Measurements from ENCODE around the gene NBDY. TPM values are rescaled to one million over a fixed set of nuclear protein-coding genes. Genes with fewer than 3 reads are reported as not detected.
A peak's percentile ranks its signal among the peaks of the same experiment; 100 is the strongest.

NBDY gene
- total and polyA plus RNA-seq, 2 of the 13 experiments (the other 11 are each of a cell fraction or from before 2014, with no cell fraction given): 1.4 to 1.7 TPM

GRCh38 chrX:56800801-56801200 lies 71.8 kb downstream of the NBDY start:
- H4K20me1 ChIP-seq (ENCODE audit: insufficient read depth, low read length): no peaks in the 10 kb centered on the region
- H3K27me3 ChIP-seq (ENCODE audit: control insufficient read depth in 1 of 2, insufficient read depth in 2 of 2, low read length in 2 of 2): no peaks in the 10 kb centered on the region
- H3K79me2 ChIP-seq (ENCODE audit: insufficient read depth, low read length): no peaks in the 10 kb centered on the region
- intact Hi-C loops (cut with micrococcal nuclease; ENCODE audit: unreplicated experiment): loop anchor here (5.0 kb wide), 2 partner anchors 652 to 1226 kb away; no protein-coding TSS in a partner anchor
- ChIA-PET CTCF (ENCODE audit: low intra/inter-chr PET ratio, low total read pairs) (no interaction called here), POLR2A (no interaction called here)
- WGBS (ENCODE audit: low lambda C conversion rate): 58% methylated on average over 7 of the region's 7 CpGs
- H3K9me3 ChIP-seq (ENCODE audit: low read length): no peaks in the 10 kb centered on the region
- no TSS peak for BruUV-seq (replicated peaks)
- H3K4me1 ChIP-seq (ENCODE audit: insufficient read depth, low read length): no peaks in the 10 kb centered on the region
- DNase-seq (ENCODE audit: low spot score): no peak
- H3K4me3 ChIP-seq (replicated peaks in 1 of 3; ENCODE audit: insufficient read depth in 1 of 3, low read depth in 2 of 3, low read length in 3 of 3): no peak overlapping the region
- no peak overlapping the region for H3K27ac ChIP-seq (ENCODE audit: extremely low read length, insufficient read depth, low read length)
- no peak overlapping the region for H3K4me2 ChIP-seq (ENCODE audit: low read depth, low read length)
- H2AFZ ChIP-seq (ENCODE audit: low read length): no peak overlapping the region
- in situ Hi-C loops (cut with HindIII; ENCODE audit: extremely low pct_ligation_motif_present, low pct_unique_long_range_greater_than_20kb): loop anchor here (25.0 kb wide), 1 partner anchor 186 kb away; the partner anchor contains the start of gene SPIN3
- no peak for FAIRE-seq
- no peak for ATAC-seq
- H3K36me3 ChIP-seq (replicated peaks in 1 of 2; ENCODE audit: control insufficient read depth in 1 of 2, insufficient read depth in 2 of 2, low read length in 2 of 2): no peaks in the 10 kb centered on the region
- H3K9ac ChIP-seq (ENCODE audit: insufficient read depth, low read depth, low read length): no peak overlapping the region
- 0 out of 2 replicates have a peak, but pooled peaks have one; percentile 20 for TF ChIP-seq CTCF (CRISPR knock-in tag; IDR thresholded peaks at IDR 0.05)
- TF ChIP-seq ZNF253 (CRISPR knock-in tag; IDR thresholded peaks at IDR 0.05; ENCODE audit: borderline replicate concordance): no peak

- Histone ChIP-seq H3K4me3 (replicated peaks in 1 of 3; ENCODE audit: insufficient read depth in 1 of 3, low read depth in 2 of 3, low read length in 3 of 3) (no peak overlapping the region), H3K9me3 (ENCODE audit: low read length) (no peaks in the 10 kb centered on the region), H3K9ac (ENCODE audit: insufficient read depth, low read depth, low read length) (no peak overlapping the region), H2AFZ (ENCODE audit: low read length) (no peak overlapping the region), H3K79me2 (ENCODE audit: insufficient read depth, low read length) (no peaks in the 10 kb centered on the region), H3K4me2 (ENCODE audit: low read depth, low read length) (no peak overlapping the region), H3K36me3 (replicated peaks in 1 of 2; ENCODE audit: control insufficient read depth in 1 of 2, insufficient read depth in 2 of 2, low read length in 2 of 2) (no peaks in the 10 kb centered on the region), H3K4me1 (ENCODE audit: insufficient read depth, low read length) (no peaks in the 10 kb centered on the region), H3K27me3 (ENCODE audit: control insufficient read depth in 1 of 2, insufficient read depth in 2 of 2, low read length in 2 of 2) (no peaks in the 10 kb centered on the region), H3K27ac (ENCODE audit: extremely low read length, insufficient read depth, low read length) (no peak overlapping the region), H4K20me1 (ENCODE audit: insufficient read depth, low read length) (no peaks in the 10 kb centered on the region)
- intact Hi-C loops (cut with micrococcal nuclease; ENCODE audit: unreplicated experiment): loop anchor here (5.0 kb wide), 2 partner anchors 650 to 1225 kb away; no protein-coding TSS in a partner anchor
- no TSS peak for BruUV-seq (replicated peaks)
- in situ Hi-C loops (cut with HindIII; ENCODE audit: extremely low pct_ligation_motif_present, low pct_unique_long_range_greater_than_20kb): loop anchor here (25.0 kb wide), 1 partner anchor 185 kb away; the partner anchor contains the start of gene SPIN3
- ChIA-PET CTCF (ENCODE audit: low intra/inter-chr PET ratio, low total read pairs) (interaction anchor here (1.8 kb wide), 1 partner anchor 175 kb away, joined by 12 read pairs; no protein-coding TSS in a partner anchor), POLR2A (no interaction called here)
- DNase-seq (ENCODE audit: low spot score): no peak
- no CpG with 5 or more reads among the region's 4 CpGs for WGBS (ENCODE audit: low lambda C conversion rate)
- TF ChIP-seq ZFP41 (CRISPR knock-in tag; IDR thresholded peaks at IDR 0.05; ENCODE audit: borderline replicate concordance): no peak
- no peak for TF ChIP-seq ZNF709 (CRISPR knock-in tag; IDR thresholded peaks at IDR 0.05)
- TF ChIP-seq DR1 (CRISPR knock-in tag; IDR thresholded peaks at IDR 0.05): no peak
- TF ChIP-seq THRA (CRISPR knock-in tag; IDR thresholded peaks at IDR 0.05; ENCODE audit: borderline replicate concordance): no peak
- no peak for TF ChIP-seq ZNF577 (CRISPR knock-in tag; IDR thresholded peaks at IDR 0.05; ENCODE audit: borderline replicate concordance, low read depth)
- no peak for TF ChIP-seq ADNP (CRISPR knock-in tag; IDR thresholded peaks at IDR 0.05)
- no peak for TF ChIP-seq EP300 (IDR thresholded peaks at IDR 0.05; ENCODE audit: low read depth in 2 of 2, low read length in 2 of 2)
- TF ChIP-seq EP300 (CRISPR knock-in tag; IDR thresholded peaks at IDR 0.05; ENCODE audit: borderline replicate concordance): no peak
- TF ChIP-seq SKI (IDR thresholded peaks at IDR 0.05; ENCODE audit: partially characterized antibody): no peak
- no peak for ATAC-seq
- no peak for FAIRE-seq
These were observed 73.4 kb downstream of the NBDY start for GRCh38 chrX:56802428-56802827.
